Ovary (tissue), 9 donors: ENCODE data around the gene LCP2. TPM values are rescaled to one million over a fixed set of nuclear protein-coding genes. Genes with fewer than 3 reads are reported as not detected.
A peak's percentile ranks its signal among the peaks of the same experiment; 100 is the strongest.

Experiments
- DNase-seq, 5 donors: peaks; one replicate each; pipeline ENCODE4 v3.0.0-alpha.2; 2019 to 2020
- H3K27ac ChIP-seq, 2 donors: fragments of 200-600 bp; one replicate each; pipeline versions ENCODE4 v1.5.1 to v1.8.0; 2019 to 2022
- H3K27me3 ChIP-seq: fragments of 200-600 bp; one replicate; pipeline ENCODE4 v1.8.0; 2022
- H3K36me3 ChIP-seq: fragments of 200-600 bp; sonication (generic); one replicate; pipeline ENCODE4 v1.5.1; 2019
- H3K4me1 ChIP-seq: one replicate; pipeline ENCODE4 v1.8.1; 2013; ENCODE audit warnings: mild to moderate bottlenecking, moderate library complexity; ENCODE audit not compliant: insufficient read depth
- H3K4me3 ChIP-seq: fragments of 200-600 bp; sonication (generic); one replicate; pipeline ENCODE4 v1.5.1; 2017
- H3K9me3 ChIP-seq, 2 donors: fragments of 200-600 bp in 1 of 2; sonication (generic) in 1 of 2; one replicate each; pipeline versions ENCODE4 v1.5.1 to v1.8.1; 2013 to 2019; ENCODE audit warnings: mild to moderate bottlenecking in 1 of 2, moderate library complexity in 1 of 2
- CTCF ChIP-seq, 3 donors: fragments of 450-650 bp in 2 of 3; fragments of 200-600 bp in 1 of 3; IDR thresholded peaks; one replicate each; pipeline versions ENCODE4 v1.5.1 to v1.8.0; 2016 to 2022; ENCODE audit warnings: antibody characterized with exemption in 3 of 3, mild to moderate bottlenecking in 1 of 3
- EP300 ChIP-seq: sonication (generic); formaldehyde crosslinking; IDR thresholded peaks from one replicate; pipeline ENCODE4 v1.6.1; 2017; ENCODE audit warnings: antibody characterized with exemption
- POLR2A ChIP-seq: fragments of 450-650 bp; IDR thresholded peaks from one replicate; pipeline ENCODE4 v1.6.1; 2017; ENCODE audit warnings: antibody characterized with exemption, mild to moderate bottlenecking, moderate library complexity
- WGBS, 3 donors: extraction: QIAGEN DNeasy Blood & Tissue Kit in 1 of 3; methylation state at CpG; one replicate each; pipeline versions ENCODE4 v1.1.5 to v1.1.7; 2013 to 2017; 5-methylcytosine and 5-hydroxymethylcytosine counted together
- intact Hi-C, 4 donors: fragments of 100-400 bp; cut with DNase I; formaldehyde crosslinking; loops; one replicate each; pipeline versions ENCODE4 v1.11.0 to v1.15.1; 2022 to 2023
- polyA plus RNA-seq, 2 donors: library from polyadenylated mRNA; stranded (reverse); fragments of 200-250 nt in 1 of 2; fragments of 350-450 nt in 1 of 2; fragmentation: Illumina TruSeq in 1 of 2; extraction: RNeasy Lipid Tissue Mini Kit (QIAGEN cat#74804) in 1 of 2; gene quantifications; one replicate each; pipeline ENCODE4 v1.2.3, GENCODE V29; 2013 to 2014
- total RNA-seq, 7 donors: library from RNA; depleted of rRNA in 2 of 7; stranded (reverse); fragments of >200 nt in 2 of 7; fragmentation: NEBNext Ultra II Directional in 3 of 7; extraction: Animal tissue kit (Norgen Biotek cat#: 25700) in 3 of 7; gene quantifications; one replicate each; pipeline versions ENCODE4 v1.1.0 to v1.2.4, GENCODE V29; 2016 to 2023
- donor health status: DM: no; HTN: no; CAD: no; lungs with moderate emphysema.
- donor health status: DM: no; HTN: no; CAD: no.
- donor health status: Bipolar disorder and iron deficiency.
- donor health status: DM: yes; HTN: yes; CAD: no.
- donor health status: DM: no; HTN: no; CAD: no.
- donor health status: DM: yes; HTN: yes; CAD: no.

The LCP2 gene
- total and polyA plus RNA-seq, 9 donors: 3.1 to 31.1 (median 6.4) TPM

GRCh38 chr5:170332058-170332457 lies 34.5 kb upstream of the LCP2 start:
- 94 to 99% (median 96%) methylated on average over 5 of the region's 5 CpGs for WGBS, 3 donors
- no peaks in the 10 kb centered on the region for H3K9me3 ChIP-seq
- no peaks in the 10 kb centered on the region for H3K27me3 ChIP-seq
- H3K36me3 ChIP-seq: no peaks in the 10 kb centered on the region
- TF ChIP-seq POLR2A (no peak), CTCF (IDR thresholded peaks at IDR 0.05) (no peak), EP300 (no peak)
- intact Hi-C loops: loop anchor here in 1 of 4 donors (5.0 kb wide), 1 partner anchor 65 kb away; no protein-coding TSS in a partner anchor
- H3K4me1 ChIP-seq: peaks cover 8% of the 10 kb centered on the region
- H3K27ac ChIP-seq: peak overlapping the region in 1 of 2 donors; percentile 66
- DNase-seq: no peak
- no peak overlapping the region for H3K4me3 ChIP-seq

GRCh38 chr5:170330568-170331054 lies 33.0 kb upstream of the LCP2 start:
- Histone ChIP-seq H3K27me3 (no peaks in the 10 kb centered on the region), H3K9me3 (no peaks in the 10 kb centered on the region), H3K27ac (no peak overlapping the region), H3K4me3 (no peak overlapping the region), H3K36me3 (no peaks in the 10 kb centered on the region), H3K4me1 (peaks cover 8% of the 10 kb centered on the region)
- TF ChIP-seq POLR2A (no peak), EP300 (no peak), CTCF (IDR thresholded peaks at IDR 0.05) (no peak)
- WGBS, 3 donors: 75 to 77% (median 75%) methylated on average over 11 of the region's 11 CpGs
- DNase-seq: no peak
- intact Hi-C loops: loop anchor here in 1 of 4 donors (5.0 kb wide), 1 partner anchor 63 kb away; no protein-coding TSS in a partner anchor

GRCh38 chr5:170329524-170329923 lies 31.9 kb upstream of the LCP2 start:
- H3K9me3 ChIP-seq: no peaks in the 10 kb centered on the region
- DNase-seq: no peak
- peaks cover 8% of the 10 kb centered on the region for H3K4me1 ChIP-seq
- WGBS, 3 donors: 66 to 91% (median 77%) methylated on average over 3 of the region's 3 CpGs
- no peak overlapping the region for H3K4me3 ChIP-seq
- no peaks in the 10 kb centered on the region for H3K27me3 ChIP-seq
- no peak for TF ChIP-seq POLR2A
- no peak for TF ChIP-seq EP300
- no peak for TF ChIP-seq CTCF (IDR thresholded peaks at IDR 0.05)
- no peak overlapping the region for H3K27ac ChIP-seq
- H3K36me3 ChIP-seq: no peaks in the 10 kb centered on the region
- intact Hi-C loops: no loop called here

GRCh38 chr5:170327829-170328228 lies 30.3 kb upstream of the LCP2 start:
- WGBS, 3 donors: 87 to 94% (median 92%) methylated on average over 2 of the region's 2 CpGs
- TF ChIP-seq POLR2A (no peak), CTCF (IDR thresholded peaks at IDR 0.05) (no peak), EP300 (no peak)
- intact Hi-C loops: no loop called here

More at GRCh38 chr5:170327829-170328228, 30.3 kb upstream of the LCP2 start:
- Histone ChIP-seq H3K4me3 (no peak overlapping the region), H3K27ac (no peak overlapping the region), H3K36me3 (no peaks in the 10 kb centered on the region), H3K27me3 (no peaks in the 10 kb centered on the region), H3K4me1 (peaks cover 8% of the 10 kb centered on the region), H3K9me3 (no peaks in the 10 kb centered on the region)
- no peak for DNase-seq
